Measurements from ENCODE around the gene FGF7. TPM values are rescaled to one million over a fixed set of nuclear protein-coding genes. Genes with fewer than 3 reads are reported as not detected.

The FGF7 gene
- total RNA-seq, 1 experiment from 2014 or later, result not detected

- Histone ChIP-seq H2AK5ac (ENCODE audit: insufficient read length, low read length) (no peak overlapping the region), H3K4me2 (ENCODE audit: insufficient read depth, insufficient read length, low read length) (no peak overlapping the region), H4K8ac (replicated peaks; ENCODE audit: insufficient read length, low read depth, low read length) (no peak overlapping the region), H3K9me3 (ENCODE audit: control insufficient read depth, low read depth, low read length) (no peaks in the 10 kb centered on the region), H4K5ac (ENCODE audit: insufficient read length, low read depth, low read length) (no peak overlapping the region), H3K9ac (ENCODE audit: extremely low read depth, insufficient read length, low read length) (no peak overlapping the region), H2BK5ac (ENCODE audit: insufficient read length, low read length) (no peak overlapping the region), H2BK120ac (ENCODE audit: low read depth, low read length, poor library complexity, severe bottlenecking) (no peak overlapping the region), H2BK12ac (ENCODE audit: insufficient read length, low read depth, low read length) (no peak overlapping the region), H3K23ac (ENCODE audit: insufficient read length, low read depth, low read length) (no peak overlapping the region), H4K91ac (ENCODE audit: insufficient read length, low read depth, low read length) (no peak overlapping the region), H3K4ac (ENCODE audit: low read depth, low read length) (no peak overlapping the region), H3K14ac (ENCODE audit: insufficient read depth, low read length) (no peak overlapping the region), H3K56ac (ENCODE audit: insufficient read length, low read depth, low read length) (no peak overlapping the region), H4K20me1 (ENCODE audit: control insufficient read depth, insufficient read depth, insufficient read length) (no peaks in the 10 kb centered on the region), H3K79me2 (ENCODE audit: insufficient read depth, low read length) (no peaks in the 10 kb centered on the region), H3K18ac (ENCODE audit: insufficient read length, low read depth, low read length) (no peak overlapping the region), H3K79me1 (ENCODE audit: insufficient read depth, low read depth, low read length, poor library complexity, severe bottlenecking) (no peaks in the 10 kb centered on the region), H3K27ac (ENCODE audit: insufficient read length, low read depth, low read length) (no peak overlapping the region), H2BK20ac (ENCODE audit: low read depth, low read length, poor library complexity, severe bottlenecking) (no peak overlapping the region), H3K27me3 (ENCODE audit: insufficient read depth, low read length) (no peaks in the 10 kb centered on the region), H3K4me1 (ENCODE audit: insufficient read depth, low read length) (no peaks in the 10 kb centered on the region), H3K23me2 (ENCODE audit: insufficient read length, low read depth, low read length, poor library complexity, severe bottlenecking) (no peaks in the 10 kb centered on the region), H2AFZ (ENCODE audit: low read length) (no peak overlapping the region), H2BK15ac (ENCODE audit: low read depth, low read length) (no peak overlapping the region), H3T11ph (ENCODE audit: low read length) (no peak overlapping the region)
- no peaks in the 10 kb centered on the region for H3K27me3 Mint-ChIP-seq (ENCODE audit: low read depth)
- TF ChIP-seq CTCF (conservative IDR thresholded peaks at IDR 0.05), result no peak
- no peak for DNase-seq
- H3K4me1 Mint-ChIP-seq, result no peaks in the 10 kb centered on the region
- no peaks in the 10 kb centered on the region for H3K9me3 Mint-ChIP-seq
- H3K36me3 Mint-ChIP-seq (ENCODE audit: insufficient read depth in 1 of 3, low read depth in 3 of 3), result no peaks in the 10 kb centered on the region
- H3K4me3 Mint-ChIP-seq, result no peak overlapping the region
- H3K27ac Mint-ChIP-seq, result no peak overlapping the region
- no CpG with 5 or more reads among the region's 2 CpGs for WGBS (ENCODE audit: extremely low coverage, insufficient read length, low lambda C conversion rate)
Measured at GRCh38 chr15:49462232-49462844, 39.3 kb downstream of the FGF7 start.
